ENCODE measurements around the gene AHDC1. TPM values are rescaled to one million over a fixed set of nuclear protein-coding genes. Genes with fewer than 3 reads are reported as not detected.

AHDC1 gene
- total and polyA plus RNA-seq, 2 of the 13 experiments (the other 11 are each of a cell fraction or from before 2014, with no cell fraction given), result 1.0 to 2.7 TPM

GRCh38 chr1:27554293-27554692 lies 49.7 kb downstream of the AHDC1 start (continued):
- TF ChIP-seq ATF3 (CRISPR knock-in tag; IDR thresholded peaks at IDR 0.05) (no peak), ZNF251 (CRISPR knock-in tag; IDR thresholded peaks at IDR 0.05) (no peak), NR2F2 (IDR thresholded peaks at IDR 0.05; ENCODE audit: borderline replicate concordance, low read depth) (no peak), ZNF766 (CRISPR knock-in tag; IDR thresholded peaks at IDR 0.05; ENCODE audit: borderline replicate concordance) (no peak), TFAP4 (IDR thresholded peaks at IDR 0.05; ENCODE audit: borderline replicate concordance, low read depth) (peak; percentile 63; the same call in 1 of the 2 replicates), EP300 (IDR thresholded peaks at IDR 0.05; ENCODE audit: low read depth in 2 of 2, low read length in 2 of 2) (peak in 1 of 2 experiments; percentile 33; a peak in 1 of 4 replicates), EP300 (CRISPR knock-in tag; IDR thresholded peaks at IDR 0.05; ENCODE audit: borderline replicate concordance) (no peak), HNF4A (CRISPR knock-in tag; IDR thresholded peaks at IDR 0.05) (peak; percentile 9; the same call in 1 of the 2 replicates), CSRNP1 (CRISPR knock-in tag; IDR thresholded peaks at IDR 0.05) (no peak), ZNF788 (CRISPR knock-in tag; IDR thresholded peaks at IDR 0.05; ENCODE audit: borderline replicate concordance) (no peak), GATAD2A (CRISPR knock-in tag; IDR thresholded peaks at IDR 0.05) (peak; percentile 46; the same call in 1 of the 2 replicates), ZNF740 (CRISPR knock-in tag; IDR thresholded peaks at IDR 0.05) (no peak), STAG1 (CRISPR knock-in tag; IDR thresholded peaks at IDR 0.05) (peak; percentile 9; the same call in 1 of the 2 replicates), ZNF574 (CRISPR knock-in tag; IDR thresholded peaks at IDR 0.05) (peak; percentile 13; the same call in 1 of the 2 replicates), ISX (CRISPR knock-in tag; conservative IDR thresholded peaks at IDR 0.05) (no peak), MAZ (IDR thresholded peaks at IDR 0.05; ENCODE audit: borderline replicate concordance, low read depth, low read length) (no peak), MAZ (CRISPR knock-in tag; IDR thresholded peaks at IDR 0.05; ENCODE audit: low read depth) (no peak), ZNF136 (CRISPR knock-in tag; IDR thresholded peaks at IDR 0.05; ENCODE audit: low read depth) (no peak), ATF7 (IDR thresholded peaks at IDR 0.05) (no peak), ATF7 (CRISPR knock-in tag; IDR thresholded peaks at IDR 0.05) (no peak), FOXA1 (IDR thresholded peaks at IDR 0.05) (no peak), FOXA1 (CRISPR knock-in tag; IDR thresholded peaks at IDR 0.05) (peak; percentile 55; the same call in 1 of the 2 replicates)

Data from HepG2 (cell line).